Measurements from ENCODE around the gene TMEM259.

The TMEM259 gene

GRCh38 chr19:1017115-1017905, 3.6 kb downstream of the TMEM259 start:
- DNase-seq (ENCODE audit: low spot score), result no peak

GRCh38 chr19:1016647-1017114, 4.2 kb downstream of the TMEM259 start:
- no peak for DNase-seq (ENCODE audit: low spot score)

GRCh38 chr19:1015782-1016646, 4.9 kb downstream of the TMEM259 start:
- DNase-seq (ENCODE audit: low spot score), result no peak

GRCh38 chr19:1015061-1015781, 5.7 kb downstream of the TMEM259 start:
- no peak for DNase-seq (ENCODE audit: low spot score)

DNA sequence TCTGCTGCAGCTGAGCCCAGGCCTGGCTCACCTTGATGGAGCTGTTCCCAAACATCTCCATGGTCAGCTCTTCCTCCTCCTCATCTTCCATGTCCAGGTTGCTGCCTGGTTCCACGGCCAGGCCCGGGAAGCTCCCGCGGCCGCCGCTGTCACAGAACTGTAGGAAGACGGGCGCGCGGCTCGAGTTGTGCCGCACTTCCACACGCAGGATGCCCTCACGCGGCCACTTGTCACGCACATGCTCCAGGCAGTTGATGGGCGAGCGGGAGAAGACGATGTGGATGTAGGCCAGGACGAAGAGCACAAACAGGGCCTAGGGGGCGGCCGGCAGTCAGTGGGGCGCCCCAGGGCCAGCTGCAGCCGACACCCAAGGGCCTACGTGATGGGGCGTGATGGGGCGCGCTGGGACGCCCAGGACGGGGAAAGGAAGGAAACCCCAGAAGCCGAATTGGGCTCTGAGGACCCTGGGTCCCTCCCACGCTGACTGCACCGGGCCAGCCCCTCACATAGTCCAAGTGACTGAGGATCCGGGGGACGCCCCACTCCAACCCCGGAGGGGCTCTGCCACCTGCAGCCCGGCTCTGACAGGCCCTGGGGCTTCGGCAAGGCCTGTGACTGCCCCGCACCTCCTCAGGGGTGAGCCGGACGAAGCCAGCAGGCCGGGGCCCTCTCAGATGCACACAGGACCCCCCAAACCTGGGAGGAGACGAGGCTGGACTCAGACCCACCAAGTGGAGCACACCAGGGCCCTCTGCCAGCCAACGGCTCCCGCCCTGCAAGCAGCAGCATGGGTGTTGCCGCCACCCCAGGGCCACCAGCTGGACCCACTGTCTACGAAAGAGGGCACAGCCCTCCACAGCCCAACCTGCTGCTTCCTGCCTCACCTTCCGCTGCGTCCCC, 6.5 kb downstream of the TMEM259 start:
- DNase-seq (ENCODE audit: low spot score), result no peak

DNA sequence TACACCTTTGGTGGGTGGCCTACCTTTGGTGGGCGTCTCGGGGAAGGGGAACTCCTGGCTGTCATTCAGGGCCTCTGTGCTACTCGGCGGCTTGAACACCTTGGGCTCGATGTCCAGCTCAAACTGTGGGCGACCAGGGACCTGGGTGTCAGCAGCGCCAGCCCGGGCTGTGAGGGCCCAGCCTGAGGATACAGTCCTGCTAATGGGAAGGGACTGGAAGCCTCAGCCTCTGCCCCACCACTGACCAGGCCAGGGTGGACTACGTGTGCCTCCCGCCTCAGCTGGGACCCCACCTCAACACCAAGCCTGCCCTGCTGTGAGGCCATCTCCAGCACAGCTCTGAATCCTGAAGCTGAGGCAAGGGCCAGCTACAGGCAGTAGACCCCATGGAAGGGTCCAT, 7.7 kb downstream of the TMEM259 start:
- DNase-seq (ENCODE audit: low spot score), result no peak

GRCh38 chr19:1012334-1012733, 8.6 kb downstream of the TMEM259 start:
- no peak for DNase-seq (ENCODE audit: low spot score)

- no peak for DNase-seq (ENCODE audit: low spot score)
These were observed 9.0 kb downstream of the TMEM259 start for GRCh38 chr19:1011831-1012333.

DNA sequence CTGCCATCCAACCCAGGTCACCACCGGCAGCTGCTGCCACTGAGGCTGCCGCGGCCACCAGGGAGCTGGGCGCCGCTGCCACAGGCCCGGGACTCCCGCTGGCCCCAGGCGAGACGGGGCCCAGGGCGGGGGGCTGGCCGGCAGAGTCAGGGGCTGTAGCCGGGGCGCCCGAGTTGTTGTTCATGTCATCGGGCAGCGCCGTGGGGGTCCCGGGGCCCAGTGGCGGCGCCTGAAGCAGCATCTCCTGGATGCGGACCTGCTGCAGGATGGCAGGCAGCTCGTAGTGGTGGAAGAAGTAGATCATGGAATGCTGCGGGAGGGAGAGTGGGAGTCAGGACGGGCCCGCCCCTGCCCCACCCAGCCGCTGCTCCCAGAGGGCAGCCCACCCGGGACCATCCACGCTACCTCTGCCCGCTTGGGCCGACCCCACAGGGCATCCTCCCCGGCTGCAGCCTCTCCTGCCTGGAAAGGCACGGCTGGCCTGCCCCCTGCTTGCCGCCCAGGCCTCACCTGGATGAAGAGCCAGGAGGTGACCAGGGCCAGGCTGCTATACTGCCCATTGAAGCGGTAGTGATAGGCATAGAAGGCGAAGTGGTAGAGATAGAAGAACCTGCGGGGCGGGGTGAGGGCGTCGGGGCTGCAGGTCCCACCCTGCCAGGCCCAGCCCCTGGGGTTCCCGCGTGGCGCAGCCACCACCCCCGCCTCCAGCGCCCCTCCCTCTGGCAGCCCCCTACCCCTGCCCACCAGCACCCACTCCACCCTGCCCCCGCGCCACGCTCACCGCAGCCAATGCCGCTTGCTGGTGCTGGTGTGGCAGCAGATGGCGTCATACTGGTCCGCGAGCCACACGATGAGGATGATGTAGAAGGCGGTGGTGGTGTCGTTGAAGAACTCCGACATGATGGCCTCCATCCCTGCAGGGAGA, 10.1 kb downstream of the TMEM259 start:
- no peak for DNase-seq (ENCODE audit: low spot score)

- DNase-seq (ENCODE audit: low spot score), result no peak
These were observed 10.9 kb downstream of the TMEM259 start for GRCh38 chr19:1009981-1010538.

DNA sequence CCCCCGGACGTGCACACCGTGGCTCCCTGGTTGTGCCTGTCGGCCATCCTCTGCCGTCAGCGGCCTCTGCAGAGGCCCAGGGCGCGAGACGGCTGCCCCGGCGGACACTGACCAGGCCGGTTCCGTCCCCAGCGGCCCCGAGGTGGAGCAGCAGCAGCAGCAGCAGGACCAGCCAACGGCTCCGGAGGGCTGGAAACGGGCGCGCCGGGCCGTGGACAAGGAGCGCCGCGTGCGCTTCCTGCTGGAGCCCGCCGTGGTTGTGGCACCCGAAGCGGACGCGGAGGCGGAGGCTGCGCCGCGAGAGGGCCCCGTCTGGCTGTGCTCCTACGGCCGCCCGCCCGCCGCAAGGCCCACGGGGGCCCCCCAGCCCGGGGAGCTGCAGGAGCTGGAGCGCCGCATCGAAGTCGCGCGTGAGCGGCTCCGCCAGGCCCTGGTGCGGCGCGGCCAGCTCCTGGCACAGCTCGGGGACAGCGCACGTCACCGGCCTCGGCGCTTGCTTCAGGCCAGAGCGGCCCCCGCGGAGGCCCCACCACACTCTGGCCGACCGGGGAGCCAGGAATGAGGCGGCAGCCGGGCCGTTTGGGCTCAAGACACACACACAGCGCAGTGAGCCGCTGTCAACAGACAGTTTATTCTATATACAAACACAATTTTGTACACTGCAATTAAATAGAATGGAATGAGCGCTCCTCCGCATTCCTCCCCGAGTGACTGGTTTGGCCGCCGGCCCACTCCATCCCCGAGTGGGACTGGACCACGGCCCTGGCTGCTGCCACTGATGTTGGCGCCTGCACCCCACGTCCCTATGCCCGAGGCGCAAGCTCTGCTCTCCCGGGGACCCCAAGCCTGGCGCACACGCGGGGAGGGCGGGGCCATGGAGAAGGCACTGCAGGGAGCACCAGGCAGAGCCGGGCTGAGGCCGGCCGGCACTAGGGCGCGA, 11.6 kb downstream of the TMEM259 start:
- no peak for DNase-seq (ENCODE audit: low spot score)

GRCh38 chr19:1008268-1009040, 12.5 kb downstream of the TMEM259 start:
- DNase-seq (ENCODE audit: low spot score), result no peak

- no peak for DNase-seq (ENCODE audit: low spot score)
These were observed 13.3 kb downstream of the TMEM259 start for GRCh38 chr19:1007399-1008251.

DNA sequence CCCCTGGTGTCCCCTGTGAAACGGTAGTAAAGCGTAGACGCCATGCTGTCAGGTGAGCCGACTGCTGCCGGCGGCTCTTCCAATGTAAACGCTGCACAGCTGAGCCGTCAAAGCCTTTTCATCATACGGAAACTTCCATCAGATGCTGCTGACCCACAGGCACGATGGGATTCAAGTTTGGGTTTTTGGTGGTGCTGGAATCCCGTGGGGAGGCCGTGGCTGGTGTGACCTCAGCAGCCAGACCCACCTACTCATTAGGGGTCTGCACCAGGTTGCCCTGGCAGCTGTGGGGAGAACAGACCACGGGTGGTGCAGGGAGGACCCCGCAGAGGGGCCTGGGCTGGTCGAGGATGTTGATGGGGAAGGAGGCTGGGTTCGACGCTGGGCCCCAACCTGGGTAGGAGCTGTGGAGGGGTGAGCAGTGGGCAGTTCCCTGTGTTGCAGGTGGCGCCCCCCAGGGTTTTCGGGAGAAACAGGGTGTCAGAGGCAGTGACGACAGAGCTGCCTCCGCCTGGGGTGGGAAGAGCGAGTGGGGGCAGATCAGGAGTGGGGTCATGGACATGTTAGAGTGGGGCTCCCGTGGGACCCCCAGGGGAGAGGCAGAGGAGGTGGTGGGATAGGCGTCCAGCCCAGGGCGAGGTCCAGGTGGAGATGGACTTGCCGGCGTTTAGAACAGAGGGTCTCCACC, 14.1 kb downstream of the TMEM259 start:
- no peak for DNase-seq (ENCODE audit: low spot score)

GRCh38 chr19:1004803-1005664, 15.9 kb downstream of the TMEM259 start:
- DNase-seq (ENCODE audit: low spot score), result no peak

Measured in Ammon's horn (tissue), 1 donor.